Right atrium auricular region (tissue), 2 donors: Measurements from ENCODE around the gene ALDH1A1. TPM values are rescaled to one million over a fixed set of nuclear protein-coding genes. Genes with fewer than 3 reads are reported as not detected.
A peak's percentile ranks its signal among the peaks of the same experiment; 100 is the strongest.

Experiments
- DNase-seq: peaks from one replicate; pipeline ENCODE4 v3.0.0-alpha.2; 2019; ENCODE audit warnings: low spot score
- H3K27ac ChIP-seq, 2 donors: fragments of 200-600 bp; sonication (generic); 1 replicate in 1 of 2; 2 replicates in 1 of 2; pipeline ENCODE4 v1.5.1; 2016 to 2019
- H3K27me3 ChIP-seq, 2 donors: fragments of 200-600 bp; sonication (generic); one replicate each; pipeline versions ENCODE4 v1.5.1 to v1.6.0; 2017 to 2019
- H3K36me3 ChIP-seq: fragments of 200-600 bp; sonication (generic); one replicate; pipeline ENCODE4 v1.5.1; 2016
- H3K4me1 ChIP-seq, 2 donors: fragments of 200-600 bp; sonication (generic); one replicate each; pipeline versions ENCODE4 v1.5.1 to v1.6.0; 2017 to 2019
- H3K4me3 ChIP-seq, 2 donors: fragments of 200-600 bp; sonication (generic); 1 replicate in 1 of 2; 2 replicates in 1 of 2; pipeline ENCODE4 v1.5.1; 2017 to 2019; ENCODE audit warnings: mild to moderate bottlenecking in 1 of 2, moderate library complexity in 1 of 2
- H3K9me3 ChIP-seq, 2 donors: fragments of 200-600 bp; sonication (generic); one replicate each; pipeline ENCODE4 v1.5.1; 2019
- total RNA-seq, 2 donors: library from RNA; depleted of rRNA; stranded (reverse); fragments of >200 nt; gene quantifications; one replicate each; pipeline ENCODE4 v1.1.0, GENCODE V29; 2016
- TF ChIP-seq, protein P1 (sequence below), 2 donors: fragments of 200-600 bp; sonication (generic); IDR thresholded peaks; one replicate each; pipeline ENCODE4 v1.5.1; 2019; ENCODE audit warnings: antibody characterized with exemption in 2 of 2

ALDH1A1 gene
- total RNA-seq, 2 donors from 2014 or later, result 24.0 to 32.2 TPM

DNA sequence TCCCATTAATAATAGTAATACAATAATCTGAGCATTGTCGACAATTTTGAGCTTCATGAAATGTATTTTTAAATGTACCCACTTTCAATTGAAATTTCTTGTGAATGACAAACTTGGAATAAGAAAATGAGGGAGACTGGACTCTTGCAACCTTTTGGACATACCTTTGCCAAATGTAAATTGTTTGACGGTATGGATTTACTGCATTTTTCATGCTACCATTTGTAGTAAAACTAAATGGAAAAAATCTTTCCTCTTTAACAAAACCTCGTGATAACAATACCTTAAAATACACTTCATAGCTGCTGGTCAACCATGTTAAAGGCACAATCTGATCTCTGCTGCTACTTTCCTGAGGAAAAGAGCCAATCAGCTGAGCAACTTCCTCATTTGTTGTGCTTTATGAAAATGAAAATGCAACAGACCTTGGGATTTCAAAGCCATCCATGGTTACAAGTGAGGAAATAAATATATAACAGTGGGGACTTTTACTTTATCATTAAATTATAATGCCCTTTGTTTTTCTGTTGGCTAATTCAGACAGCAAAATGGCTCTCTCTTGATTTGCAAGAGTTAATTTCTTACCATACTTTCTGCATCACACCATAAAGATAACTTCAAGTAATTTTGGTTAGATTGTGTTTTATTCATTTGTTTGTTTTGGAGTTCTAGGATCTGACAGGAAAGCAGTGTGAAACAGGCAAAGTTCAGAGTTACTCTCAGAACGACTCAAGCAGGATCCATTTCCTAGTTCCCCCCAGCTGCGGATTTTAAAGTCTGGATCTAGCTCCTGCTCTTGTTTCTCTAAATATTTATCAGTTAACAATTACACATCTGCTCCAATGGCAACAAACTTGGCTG, 1.1 kb downstream of the ALDH1A1 start:
- Histone ChIP-seq H3K4me3 (peak overlapping the region; percentile 24 to 37), H3K36me3 (no peaks in the 10 kb centered on the region), H3K27ac (peak overlapping the region; percentile 52 to 62), H3K27me3 (no peaks in the 10 kb centered on the region), H3K4me1 (no peaks in the 10 kb centered on the region), H3K9me3 (no peaks in the 10 kb centered on the region)
- DNase-seq, result no peak
- TF ChIP-seq, protein P1, sequence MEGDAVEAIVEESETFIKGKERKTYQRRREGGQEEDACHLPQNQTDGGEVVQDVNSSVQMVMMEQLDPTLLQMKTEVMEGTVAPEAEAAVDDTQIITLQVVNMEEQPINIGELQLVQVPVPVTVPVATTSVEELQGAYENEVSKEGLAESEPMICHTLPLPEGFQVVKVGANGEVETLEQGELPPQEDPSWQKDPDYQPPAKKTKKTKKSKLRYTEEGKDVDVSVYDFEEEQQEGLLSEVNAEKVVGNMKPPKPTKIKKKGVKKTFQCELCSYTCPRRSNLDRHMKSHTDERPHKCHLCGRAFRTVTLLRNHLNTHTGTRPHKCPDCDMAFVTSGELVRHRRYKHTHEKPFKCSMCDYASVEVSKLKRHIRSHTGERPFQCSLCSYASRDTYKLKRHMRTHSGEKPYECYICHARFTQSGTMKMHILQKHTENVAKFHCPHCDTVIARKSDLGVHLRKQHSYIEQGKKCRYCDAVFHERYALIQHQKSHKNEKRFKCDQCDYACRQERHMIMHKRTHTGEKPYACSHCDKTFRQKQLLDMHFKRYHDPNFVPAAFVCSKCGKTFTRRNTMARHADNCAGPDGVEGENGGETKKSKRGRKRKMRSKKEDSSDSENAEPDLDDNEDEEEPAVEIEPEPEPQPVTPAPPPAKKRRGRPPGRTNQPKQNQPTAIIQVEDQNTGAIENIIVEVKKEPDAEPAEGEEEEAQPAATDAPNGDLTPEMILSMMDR (IDR thresholded peaks at IDR 0.05), result no peak

DNA sequence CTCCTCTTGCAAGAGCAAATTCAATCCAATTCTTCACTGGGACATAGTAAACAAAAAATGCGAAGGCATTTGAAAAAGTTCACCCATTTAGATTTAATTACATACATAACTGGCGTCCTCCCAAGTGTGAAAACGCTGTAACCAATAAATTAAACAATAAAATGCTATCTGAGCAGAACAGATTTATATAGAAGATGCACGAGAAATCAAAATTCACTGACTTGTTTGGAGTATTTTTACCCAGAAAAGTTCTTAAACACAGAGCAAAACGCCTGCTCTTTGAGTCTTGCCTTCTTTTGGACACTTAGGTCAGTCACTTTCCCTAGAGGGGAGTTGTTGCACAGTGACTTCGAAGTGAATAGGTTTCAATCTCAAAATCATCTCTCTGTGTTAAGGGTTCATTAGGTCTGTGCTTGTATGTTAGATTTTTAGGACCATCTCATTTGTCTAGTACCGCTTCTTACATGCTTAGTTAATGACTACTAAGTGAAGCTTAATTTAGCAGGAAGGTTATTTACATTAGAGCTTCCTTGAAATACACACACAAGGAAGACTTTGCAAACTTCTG, 1.9 kb downstream of the ALDH1A1 start:
- TF ChIP-seq, protein P1 (IDR thresholded peaks at IDR 0.05), result no peak
- no peaks in the 10 kb centered on the region for H3K27me3 ChIP-seq

DNA sequence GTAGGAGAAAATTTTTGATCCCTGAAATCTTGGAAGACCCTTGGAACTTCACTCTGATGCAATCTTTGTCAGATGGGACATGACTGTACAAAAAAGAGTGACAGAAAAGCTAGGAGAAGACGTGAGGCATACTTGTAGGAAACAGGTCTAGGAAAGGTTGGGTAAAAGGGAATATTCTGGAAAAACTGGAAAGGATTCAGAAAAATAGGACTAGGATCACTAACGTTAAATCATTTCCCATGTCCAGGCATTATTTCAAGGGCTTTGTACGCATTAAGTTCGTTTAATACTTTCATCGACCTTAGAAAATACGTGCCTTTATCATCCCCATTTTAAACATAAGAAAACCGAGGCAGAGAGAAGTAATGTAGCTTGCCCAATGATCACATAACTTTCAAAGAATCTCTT, 2.9 kb downstream of the ALDH1A1 start:
- peak overlapping the region in 1 of 2 donors; percentile 37 for H3K4me3 ChIP-seq
- H3K4me1 ChIP-seq, result no peaks in the 10 kb centered on the region
- TF ChIP-seq, protein P1 (IDR thresholded peaks at IDR 0.05), result no peak
- no peaks in the 10 kb centered on the region for H3K9me3 ChIP-seq
- H3K27me3 ChIP-seq, result no peaks in the 10 kb centered on the region
- DNase-seq, result no peak
- peak overlapping the region in 1 of 2 donors; percentile 62 for H3K27ac ChIP-seq
- H3K36me3 ChIP-seq, result no peaks in the 10 kb centered on the region

More for the DNA sequence above, 1.9 kb downstream of the ALDH1A1 start:
- Histone ChIP-seq H3K4me1 (no peaks in the 10 kb centered on the region), H3K9me3 (no peaks in the 10 kb centered on the region), H3K27ac (peak overlapping the region; percentile 52 to 62), H3K36me3 (no peaks in the 10 kb centered on the region), H3K4me3 (peak overlapping the region; percentile 13 to 37)
- DNase-seq, result no peak

DNA sequence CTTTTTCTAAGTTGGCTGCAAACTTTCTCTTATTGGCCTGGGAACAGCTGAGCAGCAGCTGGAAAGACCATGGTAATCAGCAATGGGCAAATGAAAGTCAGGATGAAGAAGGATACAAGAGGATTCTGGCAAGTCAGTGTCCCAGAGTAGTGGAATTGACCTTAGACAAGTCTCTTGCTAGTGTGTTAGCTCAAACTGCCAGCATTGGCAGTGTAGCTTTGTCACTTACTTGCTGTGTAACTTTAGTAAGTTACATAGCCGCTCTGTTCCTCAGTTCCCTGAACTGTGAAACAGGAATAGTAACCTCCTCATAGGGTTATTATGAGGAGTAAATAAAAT, 3.6 kb downstream of the ALDH1A1 start:
- no peak overlapping the region for H3K4me3 ChIP-seq

DNA sequence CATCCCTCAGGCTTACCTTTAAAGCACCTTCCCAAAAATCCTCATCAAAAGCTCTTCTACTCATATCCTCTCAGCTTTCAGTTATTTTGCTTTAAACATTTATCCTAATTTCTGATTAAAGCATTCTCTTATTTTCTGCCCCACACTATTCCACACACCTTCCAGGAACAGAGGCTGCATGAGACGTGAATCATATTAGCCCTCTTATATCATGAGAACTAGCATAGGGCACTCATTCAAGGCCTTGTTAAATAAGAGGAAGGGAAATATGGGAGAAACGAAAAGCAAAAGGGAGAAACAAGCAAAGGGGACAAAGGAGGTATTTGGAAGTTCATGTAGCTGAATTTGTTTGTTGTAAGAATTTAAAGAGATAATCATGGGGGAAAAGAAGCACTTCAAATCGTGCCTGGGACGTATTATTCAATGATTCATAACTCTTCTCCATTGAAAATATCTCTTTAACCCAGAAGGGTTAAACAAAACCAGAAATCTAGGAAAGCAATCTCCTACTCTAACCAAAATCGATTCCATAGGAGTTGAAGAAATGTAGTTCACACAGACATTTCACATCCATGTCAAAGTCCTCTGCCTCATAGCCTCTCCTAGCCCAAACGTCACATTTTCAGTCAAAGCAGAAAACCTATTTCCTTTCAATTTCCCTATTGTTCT, 4.1 kb downstream of the ALDH1A1 start:
- no peaks in the 10 kb centered on the region for H3K4me1 ChIP-seq
- H3K27ac ChIP-seq, result peak overlapping the region; percentile 44 to 62
- no peak for DNase-seq
- H3K36me3 ChIP-seq, result no peaks in the 10 kb centered on the region
- no peaks in the 10 kb centered on the region for H3K27me3 ChIP-seq
- TF ChIP-seq, protein P1 (IDR thresholded peaks at IDR 0.05), result no peak
- no peaks in the 10 kb centered on the region for H3K9me3 ChIP-seq
- H3K4me3 ChIP-seq, result no peak overlapping the region

More for the DNA sequence above, 3.6 kb downstream of the ALDH1A1 start:
- Histone ChIP-seq H3K9me3 (no peaks in the 10 kb centered on the region), H3K4me1 (no peaks in the 10 kb centered on the region), H3K27ac (peak overlapping the region; percentile 44 to 62), H3K27me3 (no peaks in the 10 kb centered on the region), H3K36me3 (no peaks in the 10 kb centered on the region)
- TF ChIP-seq, protein P1 (IDR thresholded peaks at IDR 0.05), result no peak
- no peak for DNase-seq
